Activated naive CD4-positive, alpha-beta T cell treated with Interleukin-2 at 50 U/mL for 16 hours (primary cell): Measurements from ENCODE around the gene MYRIP.

ENCODE experiments used
- DNase-seq: peaks from one replicate; pipeline ENCODE4 v3.0.0-alpha.2; 2020

Gene MYRIP

DNA sequence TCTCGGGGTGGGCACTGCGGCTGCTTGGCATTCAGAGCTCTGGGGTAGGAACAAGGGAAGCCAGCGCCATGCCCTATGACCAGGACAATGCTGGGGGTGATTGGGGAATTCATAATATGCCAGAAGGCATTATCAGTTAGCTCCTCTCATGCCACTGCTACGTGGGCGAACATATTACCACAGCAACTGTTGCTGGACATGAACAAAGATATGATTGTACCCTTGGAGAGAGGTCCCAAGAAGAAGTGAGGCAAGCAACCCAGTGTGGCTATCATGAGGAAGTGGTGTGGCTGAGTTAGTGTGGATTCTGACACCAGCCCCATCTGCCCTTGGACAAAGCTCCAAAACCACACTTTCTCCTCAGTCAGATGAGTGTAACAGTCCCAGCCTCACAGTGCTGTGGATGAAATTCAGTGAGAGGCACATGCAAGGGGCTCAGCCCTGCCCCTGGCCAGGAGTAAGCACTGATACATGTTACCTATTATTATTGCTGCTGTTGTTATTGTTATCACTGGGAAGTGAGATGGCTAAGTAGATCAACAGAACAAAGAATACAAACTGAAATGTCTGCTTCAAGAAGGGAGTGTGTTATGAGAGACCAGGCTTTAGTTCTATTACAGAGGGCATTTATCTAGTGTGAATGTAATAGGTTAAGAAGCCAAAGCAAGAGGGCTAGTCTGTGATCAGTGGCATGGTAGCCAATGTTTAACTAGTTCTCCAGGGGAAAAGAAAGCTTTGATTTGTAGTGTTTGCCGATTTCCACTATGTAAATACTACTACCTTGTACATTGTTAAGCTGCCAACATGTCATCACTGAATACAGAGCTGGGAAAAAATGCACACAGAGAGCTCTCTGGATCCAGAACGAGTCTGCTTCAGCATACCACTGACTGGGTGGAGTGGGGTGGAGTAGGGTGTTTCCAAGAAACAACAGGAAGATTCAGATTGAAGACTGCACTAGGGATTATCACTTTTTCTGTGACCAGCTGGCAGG, 277.8 kb downstream of the MYRIP start:
- DNase-seq, result no peak

DNA sequence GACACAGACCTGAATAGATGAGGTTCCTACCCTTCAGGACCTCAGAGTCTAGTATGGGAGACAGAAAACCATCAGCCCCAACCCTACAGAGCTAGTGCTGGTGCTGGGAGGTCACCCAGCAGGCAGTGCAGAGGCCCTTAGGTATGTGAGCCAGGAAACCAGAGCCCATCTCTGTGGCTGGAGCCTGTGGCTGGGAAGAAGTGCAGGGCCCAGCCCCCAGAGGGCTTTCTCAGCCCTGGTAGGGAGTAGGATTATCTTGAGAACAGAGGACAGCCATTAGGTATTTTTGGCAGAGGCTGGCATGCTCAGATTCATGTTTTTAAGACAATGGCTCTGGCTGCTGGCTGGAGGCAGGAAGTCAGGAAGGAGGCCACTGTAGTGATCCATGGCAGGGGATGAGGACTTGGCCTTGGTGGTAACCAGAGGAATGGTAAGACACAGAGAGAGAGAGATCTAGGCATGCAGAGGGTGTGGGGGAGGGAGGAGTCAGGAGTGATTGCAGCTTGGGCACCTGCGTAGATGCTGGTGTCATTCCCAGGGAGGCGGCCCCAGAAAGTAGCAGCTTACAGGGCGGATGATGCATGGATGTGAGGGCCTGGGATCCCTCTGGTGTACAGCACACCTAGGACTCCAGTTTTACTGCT, 279.2 kb downstream of the MYRIP start:
- no peak for DNase-seq

DNA sequence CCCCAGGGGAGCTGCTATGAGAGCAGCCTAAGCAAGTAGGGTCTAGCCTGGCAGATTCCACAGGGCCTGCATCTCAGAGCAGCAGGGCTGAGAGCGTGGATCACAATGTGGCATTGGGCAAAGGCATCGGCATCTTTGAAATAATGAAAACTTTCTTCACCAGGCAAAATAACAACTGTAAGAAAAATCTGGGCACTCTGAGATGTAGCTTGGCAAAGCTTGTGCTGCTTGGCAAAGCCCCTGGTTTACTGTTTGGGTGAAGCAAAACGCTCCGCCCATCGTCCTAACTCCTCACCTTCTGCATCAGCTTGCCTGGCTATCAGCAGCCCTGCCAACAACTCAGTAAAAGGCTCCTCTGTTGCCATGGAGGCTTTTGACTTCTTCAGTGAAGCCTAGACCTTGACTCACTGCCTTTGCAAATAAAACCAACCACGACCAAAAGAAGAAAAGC, 287.3 kb downstream of the MYRIP start:
- no peak for DNase-seq

DNA sequence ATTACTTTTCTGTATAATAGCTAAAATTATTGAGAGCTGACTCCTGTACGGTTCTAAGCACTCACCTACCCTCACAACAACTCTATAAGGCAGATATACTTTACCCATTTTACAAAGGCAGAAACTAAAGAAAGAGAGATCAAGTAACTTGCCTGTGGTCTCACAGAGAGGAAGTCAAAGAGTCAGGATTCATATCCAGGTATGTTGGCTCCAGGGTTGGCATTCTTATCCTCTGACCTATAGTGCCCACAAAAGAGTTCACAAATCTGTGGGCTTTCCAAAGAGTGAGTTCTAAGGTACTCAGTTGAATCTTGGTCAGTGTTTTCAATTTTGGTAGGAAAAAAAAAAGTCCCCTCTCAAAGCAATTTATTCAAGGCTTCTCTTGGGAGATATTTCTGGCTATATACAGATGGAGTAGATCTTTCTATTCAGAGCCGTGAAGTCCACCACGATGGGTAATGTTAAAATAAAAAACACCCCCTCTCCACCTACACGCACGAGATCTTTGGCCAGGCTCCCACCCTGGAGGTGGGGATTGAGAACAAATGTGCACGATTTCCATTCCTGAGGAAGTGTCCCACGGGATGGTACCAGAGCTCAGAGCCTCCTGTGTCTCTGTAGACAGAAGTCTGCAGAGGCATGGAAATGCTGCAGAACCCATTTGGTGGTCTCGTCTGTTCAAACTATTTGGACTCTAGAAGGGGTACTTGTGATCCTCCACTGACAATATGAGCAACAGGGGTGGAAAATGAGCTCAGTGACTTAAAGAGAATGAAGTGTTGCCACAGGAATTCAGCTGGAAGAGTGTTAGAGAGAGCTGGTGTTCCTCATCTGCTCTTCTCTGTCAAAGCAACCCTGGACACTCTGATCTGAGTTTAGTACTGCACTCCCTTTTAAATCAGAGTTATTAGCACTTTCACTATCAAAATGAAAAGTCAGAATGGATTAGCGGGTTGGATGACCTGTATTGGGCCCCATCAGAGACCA, 288.0 kb downstream of the MYRIP start:
- DNase-seq, result no peak

DNA sequence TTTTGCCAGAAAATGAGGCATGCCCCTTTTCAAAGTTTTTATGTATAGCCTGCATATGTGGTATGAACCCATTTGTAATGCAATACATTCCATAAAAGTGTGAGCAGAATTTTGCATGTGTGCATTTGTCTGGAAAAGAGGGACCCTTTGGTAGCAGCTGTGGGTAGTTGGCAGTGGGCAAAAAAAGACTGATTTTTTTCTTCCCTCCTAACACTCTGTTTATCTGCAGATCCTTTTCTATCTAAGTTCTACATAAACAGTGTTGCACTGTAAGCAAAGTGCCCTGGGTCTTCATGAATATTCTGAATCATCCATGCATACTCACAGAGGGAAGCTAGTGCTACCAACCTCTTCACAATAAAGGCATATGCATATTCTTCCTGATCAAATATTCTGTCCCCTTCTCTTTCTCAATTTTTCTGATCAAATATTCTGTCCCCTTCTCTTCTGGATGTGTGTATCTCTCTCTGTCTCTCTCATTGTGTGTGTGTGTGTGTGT, 288.9 kb downstream of the MYRIP start:
- DNase-seq, result no peak

DNA sequence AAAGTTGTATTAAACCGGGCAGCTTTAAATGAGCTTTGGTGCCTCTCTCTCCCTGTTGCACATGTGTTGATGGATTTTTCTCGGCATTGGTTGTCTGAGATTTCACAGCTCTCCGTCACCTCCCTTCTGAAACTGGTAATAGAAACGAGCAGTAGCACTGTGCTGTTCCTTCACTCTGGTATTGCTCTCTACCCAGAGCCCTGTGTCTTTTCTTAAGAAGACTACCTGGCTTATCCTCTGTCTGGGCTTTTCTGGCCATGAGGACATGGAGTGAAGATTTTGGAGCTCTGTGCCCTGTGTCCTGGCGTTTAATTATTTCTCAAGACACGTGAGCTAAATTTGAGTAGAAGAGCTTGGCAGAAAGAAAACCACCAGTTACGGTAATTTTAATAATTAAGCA, 290.5 kb downstream of the MYRIP start:
- DNase-seq, result no peak

DNA sequence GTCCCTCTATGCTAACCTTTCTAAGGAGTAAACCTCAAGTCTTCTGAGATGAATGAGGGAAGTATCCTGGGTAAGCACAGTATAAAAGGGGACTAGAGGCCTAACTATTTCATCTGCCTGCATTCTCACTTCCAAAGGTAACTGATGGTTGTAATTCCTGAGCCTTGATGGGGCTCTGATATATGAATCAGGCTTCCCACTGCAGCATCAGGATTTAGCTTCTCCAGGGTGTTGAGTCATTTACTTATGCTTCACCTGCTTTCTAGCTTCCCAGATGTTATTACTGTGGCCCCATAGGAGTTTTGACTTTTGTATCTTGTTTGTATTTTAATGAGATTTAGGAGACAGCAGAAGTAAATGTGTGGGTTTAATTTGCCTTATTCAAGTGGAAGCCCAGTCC, 292.8 kb downstream of the MYRIP start:
- no peak for DNase-seq

DNA sequence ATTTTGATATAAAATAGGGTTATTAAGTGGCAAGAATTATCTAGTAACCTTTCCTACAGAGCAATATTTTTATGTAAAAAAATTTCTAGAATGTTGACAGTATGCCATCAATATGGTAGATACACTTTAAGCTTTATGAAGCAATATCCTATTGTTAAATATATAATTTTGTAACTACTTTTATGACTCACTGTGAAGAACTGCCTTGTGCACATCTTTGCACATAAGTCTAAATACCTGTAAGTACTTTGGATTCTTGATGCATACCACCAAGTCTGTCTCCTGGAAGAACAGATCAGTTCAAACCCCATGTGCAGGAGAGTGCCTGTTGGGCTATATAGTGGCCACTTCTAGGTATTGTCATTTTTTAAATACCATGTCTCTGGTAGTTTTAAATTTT, 294.4 kb downstream of the MYRIP start:
- DNase-seq, result no peak

DNA sequence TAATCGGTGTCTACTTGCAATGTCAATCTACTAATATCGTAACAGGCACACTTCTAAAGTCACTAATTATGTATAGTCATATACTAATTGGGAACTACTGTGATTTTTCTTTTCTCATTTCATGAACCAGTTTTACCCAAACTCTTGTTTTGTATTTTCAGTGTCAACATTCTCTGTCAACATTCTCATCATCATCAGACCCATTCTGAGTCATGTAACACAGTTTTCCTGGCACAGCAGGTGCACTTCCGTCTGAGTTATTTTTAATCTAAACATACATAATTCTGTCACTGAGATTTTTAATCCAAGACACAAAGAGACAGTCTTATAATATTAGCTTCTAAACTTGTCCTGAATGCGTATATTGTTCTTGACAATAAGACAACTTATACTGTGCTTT, 295.0 kb downstream of the MYRIP start:
- DNase-seq, result no peak

DNA sequence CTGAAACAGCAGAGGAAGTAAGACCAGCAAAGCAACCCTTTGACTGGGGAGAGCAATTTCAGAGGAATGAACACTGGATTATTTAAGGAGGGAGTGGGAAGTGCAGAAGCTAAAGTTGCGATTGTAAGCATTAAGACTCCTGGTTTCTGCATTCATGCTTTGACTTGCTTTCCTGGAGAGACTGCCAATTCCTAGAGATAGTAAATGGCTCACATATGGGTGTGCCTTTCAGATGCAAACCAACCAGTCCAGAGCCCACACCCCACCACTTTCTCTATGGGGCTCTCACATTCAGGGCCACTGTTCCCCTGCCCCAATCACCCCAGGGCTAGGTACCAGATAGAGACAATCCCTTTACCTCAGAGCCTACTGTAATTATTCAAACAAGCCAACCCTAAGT, 299.2 kb downstream of the MYRIP start:
- no peak for DNase-seq

DNA sequence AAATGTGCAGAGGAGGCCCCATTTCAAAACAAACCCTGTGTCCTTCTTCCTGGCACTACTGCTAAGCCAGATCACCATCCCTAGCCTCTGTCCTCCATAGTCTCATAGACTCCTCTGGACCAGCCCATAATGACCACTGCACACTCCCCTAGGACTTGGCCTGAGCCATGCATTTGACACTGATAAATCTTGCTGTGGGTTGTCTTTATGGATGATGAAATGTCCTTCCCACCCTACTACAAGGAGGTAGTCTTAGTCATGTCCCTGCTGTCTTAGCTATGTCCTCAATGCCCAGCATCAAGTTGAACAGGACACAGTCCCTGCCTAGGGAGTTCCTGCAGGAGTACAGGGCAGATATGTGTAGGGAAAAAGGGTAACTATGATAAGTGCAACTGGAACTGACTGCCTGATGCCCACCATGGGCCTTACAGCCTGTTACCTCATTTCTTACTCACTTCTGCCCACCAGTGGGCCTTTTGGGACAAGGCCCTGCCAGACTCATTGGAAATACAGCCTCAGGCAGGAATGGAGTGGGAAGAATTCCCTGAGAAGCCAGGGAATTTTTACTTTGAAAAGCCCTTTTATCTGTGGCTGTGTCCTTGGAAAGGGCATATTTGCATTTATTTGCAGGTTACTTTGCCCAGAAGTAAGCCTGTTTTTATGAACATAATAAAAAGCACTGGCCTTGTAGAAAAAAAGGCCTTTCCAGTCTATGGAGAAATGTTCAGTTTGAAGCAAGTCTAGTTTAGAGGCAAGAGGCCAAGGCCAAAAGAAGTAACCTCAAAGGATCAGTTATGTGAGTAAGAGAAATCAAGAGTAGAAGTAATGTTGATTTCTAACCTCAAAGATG, 300.5 kb downstream of the MYRIP start:
- DNase-seq, result no peak

DNA sequence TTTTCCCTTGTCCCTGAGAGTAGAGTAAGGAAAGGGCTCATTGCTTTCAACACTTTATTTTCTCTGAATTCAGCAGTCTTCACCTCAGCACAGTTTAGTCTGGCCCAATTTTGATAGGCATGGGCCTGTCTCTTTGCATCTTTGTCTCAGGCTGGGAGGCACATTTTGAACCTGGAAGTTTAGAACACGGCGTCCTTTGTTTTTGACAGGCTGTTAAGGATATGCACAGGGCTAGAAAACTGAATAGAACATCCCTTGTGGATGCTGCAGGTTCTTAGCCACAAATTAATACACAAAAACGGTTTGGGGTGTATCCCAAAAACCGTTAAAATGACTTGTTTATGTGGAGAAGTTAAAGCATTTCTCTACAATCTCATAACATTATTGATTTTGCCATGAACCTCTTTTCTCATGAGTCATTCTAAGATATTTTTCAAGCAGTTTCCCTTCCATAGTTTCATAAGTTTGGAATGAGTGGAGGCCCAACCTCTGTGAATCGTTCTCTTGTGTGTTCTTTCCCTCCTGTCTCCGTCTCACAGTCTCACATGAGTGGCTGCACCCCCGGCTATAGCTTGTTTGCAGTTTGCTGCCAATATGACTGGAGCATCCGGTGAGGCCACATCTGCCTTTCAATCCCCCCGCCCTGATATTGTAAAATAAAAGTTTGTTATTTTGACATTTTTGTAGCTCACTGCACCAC, 307.2 kb downstream of the MYRIP start:
- DNase-seq, result no peak

DNA sequence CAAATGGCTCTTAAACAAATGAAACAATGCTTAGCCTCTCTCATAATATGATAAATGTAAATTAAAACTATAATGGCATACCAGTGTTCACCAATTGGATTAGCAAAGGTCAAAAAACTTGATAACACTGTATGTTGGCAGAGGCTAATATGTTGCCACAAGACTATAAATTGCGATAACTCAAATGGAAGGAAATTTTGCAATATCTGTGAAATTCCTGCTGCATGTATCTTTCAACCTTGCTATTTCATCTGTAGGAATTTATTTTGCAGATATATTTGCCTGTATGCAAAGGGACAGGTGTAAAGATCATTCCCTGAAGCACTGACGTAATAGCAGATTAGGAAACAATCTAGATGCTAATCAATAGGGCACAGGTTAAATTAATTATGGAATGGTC, 308.7 kb downstream of the MYRIP start:
- DNase-seq, result no peak

DNA sequence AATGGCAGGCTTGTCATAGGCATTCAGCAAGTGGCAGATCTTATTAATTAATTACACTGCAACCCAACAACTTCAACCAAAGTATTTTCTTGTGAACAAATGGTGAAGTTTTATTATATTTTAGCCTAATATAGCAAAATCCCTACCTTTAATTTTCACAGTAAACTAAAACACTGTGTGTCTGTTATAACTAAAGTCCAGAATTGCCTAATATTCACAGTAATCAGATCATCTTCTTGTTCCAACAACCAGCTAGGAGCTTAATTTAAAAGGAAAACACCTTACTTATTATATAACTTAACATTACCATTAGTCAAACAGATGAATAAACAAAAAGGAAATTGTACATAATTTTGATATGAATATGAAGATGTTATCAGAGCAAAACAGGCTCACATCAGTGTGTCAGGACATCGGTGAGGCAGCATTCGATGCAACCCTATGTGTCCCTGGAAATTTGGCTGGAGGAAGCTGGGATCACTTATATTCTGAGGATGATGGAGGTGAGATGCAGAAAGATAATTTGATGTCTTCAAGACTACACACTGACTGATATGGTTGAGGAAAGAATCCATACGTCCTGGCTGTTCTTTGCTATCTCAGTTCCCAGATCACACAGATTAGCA, 310.8 kb downstream of the MYRIP start:
- DNase-seq, result no peak

DNA sequence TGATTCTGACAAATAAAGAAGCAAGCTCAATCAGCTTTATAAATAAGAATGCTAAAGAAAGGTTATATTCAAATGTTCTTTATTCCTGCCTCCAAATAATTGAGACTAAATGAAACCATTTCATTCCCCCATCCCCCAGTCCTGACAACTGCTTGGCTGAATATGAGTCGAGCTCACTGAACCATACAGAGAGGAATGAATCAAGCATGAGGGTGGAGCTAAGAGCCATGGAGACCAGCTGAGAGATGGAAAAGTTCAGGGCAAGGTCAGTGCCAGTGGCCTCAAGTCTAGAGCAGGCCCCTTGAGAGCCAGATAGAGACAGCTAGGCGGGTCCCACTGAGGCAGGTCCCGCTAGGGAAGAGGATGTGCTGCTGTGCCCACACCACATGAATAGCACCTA, 311.4 kb downstream of the MYRIP start:
- DNase-seq, result no peak

DNA sequence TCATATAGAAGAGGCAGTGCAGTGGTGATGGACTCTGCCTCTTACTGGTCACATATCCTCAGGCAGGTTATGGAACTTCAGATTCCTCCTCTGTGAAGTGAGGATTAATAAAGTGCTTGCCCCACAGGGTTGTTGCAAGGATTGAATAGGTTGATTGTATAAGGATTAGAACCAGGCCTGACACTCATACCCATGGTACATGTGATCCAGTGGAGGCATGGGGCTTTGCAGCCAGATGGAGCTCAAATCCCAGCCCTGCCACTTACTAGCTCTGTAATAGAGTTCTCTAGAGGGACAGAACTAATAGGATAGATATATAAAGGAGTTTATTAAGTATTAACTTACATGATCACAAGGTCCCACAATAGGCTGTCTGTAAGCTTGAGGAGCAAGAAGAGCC, 315.5 kb downstream of the MYRIP start:
- DNase-seq, result no peak

DNA sequence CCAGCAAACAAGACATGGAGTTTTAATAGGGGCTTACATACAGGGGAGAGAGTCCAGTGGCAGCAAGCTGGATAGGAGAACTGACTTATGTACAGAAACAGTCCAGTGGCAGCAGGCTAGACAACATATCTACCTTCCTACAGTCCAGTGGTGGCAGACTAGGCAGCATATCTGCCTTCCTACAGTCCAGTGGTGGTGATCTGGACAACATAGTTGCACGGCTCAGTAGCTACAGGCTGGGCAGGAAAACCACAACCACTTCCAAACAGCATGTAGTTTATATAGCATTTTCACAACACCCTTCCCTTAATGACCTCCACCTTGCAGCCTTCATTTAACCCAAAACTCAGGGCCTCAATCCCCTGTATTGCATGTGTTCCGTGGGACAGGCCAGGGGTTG, 318.8 kb downstream of the MYRIP start:
- DNase-seq, result no peak

DNA sequence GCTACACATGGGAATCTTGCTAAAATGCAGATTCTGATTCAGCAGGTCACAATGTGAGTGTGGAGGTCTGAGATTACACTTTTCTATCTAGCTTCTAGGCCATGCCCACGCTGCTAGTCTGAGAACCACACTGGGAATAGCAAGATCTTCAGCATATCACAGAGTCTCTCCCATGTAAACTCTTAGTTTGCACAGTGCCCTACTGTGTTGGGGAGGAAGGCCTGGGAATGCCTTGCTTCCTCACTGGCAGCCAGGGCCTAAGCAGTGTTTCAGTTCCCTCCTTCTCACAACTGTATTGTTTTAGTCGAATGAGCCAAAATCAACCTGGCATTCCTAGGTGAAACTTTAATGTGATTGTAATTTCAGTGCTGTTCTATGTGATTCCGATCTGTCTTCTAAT, 320.1 kb downstream of the MYRIP start:
- no peak for DNase-seq

DNA sequence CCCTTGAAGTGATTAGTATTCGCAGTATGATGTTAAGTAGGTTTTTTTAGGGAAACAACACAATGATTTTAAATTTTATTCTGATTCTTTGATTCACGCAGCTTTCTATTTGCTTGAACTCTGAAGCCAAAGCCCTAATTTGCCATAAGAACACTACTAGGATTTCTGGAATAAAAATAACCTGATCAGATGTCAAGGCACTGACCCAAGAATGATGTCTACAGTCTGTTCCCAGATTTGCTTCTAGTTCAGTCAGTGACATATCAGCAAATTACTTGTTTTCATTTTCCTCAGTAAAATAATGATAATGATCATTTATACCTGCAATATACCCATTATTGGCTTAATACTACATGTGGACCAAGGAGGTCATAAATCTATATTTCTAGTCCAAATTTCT, 320.6 kb downstream of the MYRIP start:
- no peak for DNase-seq

DNA sequence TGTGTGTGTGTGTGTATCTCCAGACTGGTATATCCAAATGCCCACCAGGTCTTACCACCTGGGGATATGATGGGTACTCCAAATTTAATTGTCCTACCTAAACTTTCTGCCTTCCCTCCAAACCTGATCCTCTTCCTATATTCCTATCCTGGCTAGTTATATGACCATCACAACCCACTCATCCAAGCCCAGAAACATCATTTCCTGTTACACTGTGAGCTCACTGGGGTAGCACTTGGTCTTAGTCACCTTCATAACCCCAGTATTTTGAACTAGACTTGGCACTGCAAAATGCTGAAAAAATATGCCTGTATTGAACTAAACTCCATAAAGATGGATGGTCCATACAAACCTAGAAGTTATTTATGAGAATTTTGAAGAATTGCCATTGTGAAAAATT, 321.3 kb downstream of the MYRIP start:
- no peak for DNase-seq
